Hair follicular keratinocyte (primary cell): ENCODE measurements around the gene CERKL. TPM values are rescaled to one million over a fixed set of nuclear protein-coding genes. Genes with fewer than 3 reads are reported as not detected.

ENCODE experiments used
- total RNA-seq: library from RNA; depleted of rRNA; stranded (reverse); fragments of >200 nt; gene quantifications from 2 replicates; pipeline ENCODE4 v1.2.3, GENCODE V29; 2015

Gene CERKL
- not detected in 2 replicates for total RNA-seq

DNA sequence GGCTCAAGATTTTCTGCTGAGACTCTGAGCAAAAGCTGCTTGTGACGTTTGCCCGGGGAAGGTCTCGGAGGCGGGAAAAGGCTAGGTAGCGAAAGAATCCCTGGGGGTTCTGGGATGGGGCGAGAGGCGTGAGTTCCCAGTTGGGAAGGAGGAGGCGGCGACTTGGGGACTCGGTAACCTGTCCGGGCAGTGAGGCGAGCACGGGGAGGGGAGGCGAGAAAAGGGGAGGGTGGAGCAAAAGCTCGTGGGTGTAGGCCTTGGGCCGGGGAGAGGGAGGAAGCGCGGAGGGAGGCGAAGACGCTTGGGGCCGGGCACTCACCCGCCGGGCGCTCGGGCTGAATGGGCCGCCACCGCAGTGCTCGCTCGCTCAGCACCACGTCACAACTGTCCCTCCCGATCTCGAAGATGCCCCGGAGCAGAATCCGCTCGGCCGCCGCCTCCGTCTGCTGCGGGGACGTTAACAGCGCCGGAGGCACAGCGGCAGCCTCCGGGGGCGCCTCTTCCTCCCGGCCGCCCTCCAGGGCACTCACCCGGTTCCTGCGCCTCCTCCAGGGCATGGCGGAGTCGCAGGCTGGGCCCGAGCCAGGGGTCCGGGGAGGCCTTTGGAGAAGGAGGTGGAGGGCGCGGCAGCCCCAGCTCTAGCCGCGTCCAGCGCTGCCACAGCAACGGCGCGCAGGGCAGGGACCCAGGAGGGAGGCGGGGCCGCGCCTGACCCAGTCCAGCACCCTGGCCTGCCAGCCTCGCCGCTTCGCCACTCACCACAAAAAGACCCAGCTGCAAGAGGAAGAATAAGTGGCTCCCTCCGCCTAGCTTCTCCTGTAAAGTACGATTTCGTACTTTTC, at the start of gene CERKL:
Gene CERKL (minus strand): TSS at position 656 of the 842 bp plus-strand sequence. CDS start 99 bp downstream, at position 557.

DNA sequence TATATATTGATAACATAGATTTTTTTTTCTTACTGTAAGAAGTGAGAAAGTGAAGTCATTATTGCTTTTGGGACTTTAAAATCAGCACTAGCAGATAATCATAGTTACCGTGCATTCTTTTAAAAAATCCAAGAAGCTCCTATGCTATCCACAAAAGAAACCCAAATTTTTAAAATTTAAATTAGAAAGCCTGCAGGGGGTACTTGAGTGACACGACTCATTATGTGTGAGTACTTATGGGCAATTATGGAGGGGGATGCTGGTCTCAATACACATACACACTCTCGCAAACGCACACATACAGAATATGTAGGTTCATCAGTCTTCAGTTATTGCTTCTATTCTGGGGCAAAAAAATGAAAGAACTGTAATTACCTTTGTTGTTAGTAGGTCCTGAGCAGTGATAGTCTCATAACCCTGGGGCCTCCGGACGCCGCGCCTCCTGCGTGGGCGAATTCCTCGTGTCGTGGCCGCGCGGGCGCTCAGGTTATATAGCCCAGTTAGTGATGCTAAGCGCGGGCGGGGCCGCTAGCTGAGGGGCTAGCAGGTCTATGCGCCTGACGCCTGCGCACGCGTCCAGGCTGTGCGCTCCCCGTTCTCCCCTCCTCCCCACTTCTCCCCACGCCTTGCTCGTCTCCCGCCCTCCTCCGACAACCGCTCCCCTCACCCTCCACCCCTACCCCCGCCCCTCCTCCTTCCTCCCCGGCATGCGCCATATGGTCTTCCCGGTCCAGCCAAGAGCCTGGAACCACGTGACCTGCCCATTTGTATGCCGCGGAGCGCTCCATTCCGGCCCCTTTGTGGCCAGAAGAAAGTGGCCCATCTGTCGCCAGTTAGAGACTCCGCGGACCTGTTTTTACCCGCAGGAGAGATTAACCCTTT, 23.4 kb upstream of the CERKL start, which contains the start of gene NEUROD1:
Gene NEUROD1 (minus strand): TSS at position 463 of the 882 bp plus-strand sequence. CDS start 1,657 bp downstream, outside the sequence.

Other genes with a start within 250 kb of the CERKL start
- 18.6 and 26.6 TPM in 2 replicates for gene ITGA4, start 199.7 kb downstream of the CERKL start, total RNA-seq
- not detected in 2 replicates for gene NEUROD1, start 23.4 kb upstream of the CERKL start, total RNA-seq
- gene ITPRID2, start 234.6 kb upstream of the CERKL start, total RNA-seq, result 57.0 and 72.1 TPM in 2 replicates